ENCODE measurements around the gene FABP7.

- no peak for TF ChIP-seq CTCF (IDR thresholded peaks at IDR 0.05; ENCODE audit: low read depth, low read length)
- no peak for TF ChIP-seq EZH2phosphoT487 (IDR thresholded peaks at IDR 0.05; ENCODE audit: low read depth)
These were observed 11.8 kb downstream of the FABP7 start for GRCh38 chr6:122791310-122791679.

Measured in OCI-LY3 (cell line).